ENCODE measurements around the gene PNPLA2.

Gene PNPLA2

GRCh38 chr11:832529-833113 is 13.9 kb downstream of the PNPLA2 start, which contains the start of gene CD151:
CD151 (plus strand) TSS chr11:832952; CDS start chr11:836070, 3,118 bp downstream.
- FAIRE-seq = no peak

- FAIRE-seq = no peak
Observed at GRCh38 chr11:833114-833791, 14.5 kb downstream of the PNPLA2 start.

- FAIRE-seq = no peak
Observed at GRCh38 chr11:833849-834311, 15.2 kb downstream of the PNPLA2 start.

GRCh38 chr11:834371-835316 is 15.9 kb downstream of the PNPLA2 start:
- no peak for FAIRE-seq

- FAIRE-seq = no peak
Observed at GRCh38 chr11:836274-836673, 17.6 kb downstream of the PNPLA2 start.

- no peak for FAIRE-seq
Observed at GRCh38 chr11:836700-837099, 18.0 kb downstream of the PNPLA2 start.

- FAIRE-seq = no peak
Observed at GRCh38 chr11:837189-837989, 18.7 kb downstream of the PNPLA2 start.

GRCh38 chr11:837990-838307 is 19.2 kb downstream of the PNPLA2 start:
- no peak for FAIRE-seq

- no peak for FAIRE-seq
Observed at GRCh38 chr11:838441-839279, 19.9 kb downstream of the PNPLA2 start.

- FAIRE-seq = no peak
Observed at GRCh38 chr11:839280-839623, 20.5 kb downstream of the PNPLA2 start.

GRCh38 chr11:839875-840617 is 21.3 kb downstream of the PNPLA2 start:
- no peak for FAIRE-seq

GRCh38 chr11:841981-842369 is 23.3 kb downstream of the PNPLA2 start:
- no peak for FAIRE-seq

- FAIRE-seq = no peak
Observed at GRCh38 chr11:842370-843002, 23.8 kb downstream of the PNPLA2 start, which contains the start of the genes POLR2L and TSPAN4. POLR2L (minus strand) TSS chr11:842529; CDS start chr11:842508, 21 bp downstream. TSPAN4 (plus strand) TSS chr11:842852; CDS start chr11:850305, 7,453 bp downstream.

- FAIRE-seq = no peak
Observed at GRCh38 chr11:843086-843734, 24.5 kb downstream of the PNPLA2 start.

GRCh38 chr11:843818-844692 is 25.3 kb downstream of the PNPLA2 start:
- FAIRE-seq = no peak

GRCh38 chr11:844693-845644 is 26.3 kb downstream of the PNPLA2 start:
- no peak for FAIRE-seq

GRCh38 chr11:845872-846495 is 27.3 kb downstream of the PNPLA2 start:
- no peak for FAIRE-seq
